ENCODE results near the gene MTCL1.

The MTCL1 gene

GRCh38 chr18:8709248-8710059, 4.1 kb downstream of the MTCL1 start:
- no peak for TF ChIP-seq CTCF (IDR thresholded peaks at IDR 0.05)
- H3K27ac ChIP-seq, result no peak overlapping the region
- no peak for DNase-seq (ENCODE audit: low spot score)
- H3K4me3 ChIP-seq, result no peak overlapping the region

GRCh38 chr18:8711736-8712135, 6.4 kb downstream of the MTCL1 start:
- no peak for DNase-seq (ENCODE audit: low spot score)
- no peak overlapping the region for H3K27ac ChIP-seq
- no peak overlapping the region for H3K4me3 ChIP-seq
- TF ChIP-seq CTCF (IDR thresholded peaks at IDR 0.05), result no peak

GRCh38 chr18:8713691-8714090, 8.3 kb downstream of the MTCL1 start:
- no peak for TF ChIP-seq CTCF (IDR thresholded peaks at IDR 0.05)
- Histone ChIP-seq H3K4me3 (no peak overlapping the region), H3K27ac (no peak overlapping the region)
- DNase-seq (ENCODE audit: low spot score), result no peak

- no peak overlapping the region for H3K27ac ChIP-seq
- no peak overlapping the region for H3K4me3 ChIP-seq
- no peak for DNase-seq (ENCODE audit: low spot score)
- no peak for TF ChIP-seq CTCF (IDR thresholded peaks at IDR 0.05)
These were observed 10.2 kb downstream of the MTCL1 start for GRCh38 chr18:8715599-8715998.

GRCh38 chr18:8717011-8717770, 11.8 kb downstream of the MTCL1 start:
- H3K4me3 ChIP-seq, result no peak overlapping the region
- no peak for TF ChIP-seq CTCF (IDR thresholded peaks at IDR 0.05)
- DNase-seq (ENCODE audit: low spot score), result no peak
- H3K27ac ChIP-seq, result no peak overlapping the region

- H3K27ac ChIP-seq, result no peak overlapping the region
- no peak for TF ChIP-seq CTCF (IDR thresholded peaks at IDR 0.05)
- no peak overlapping the region for H3K4me3 ChIP-seq
- no peak for DNase-seq (ENCODE audit: low spot score)
These were observed 13.1 kb downstream of the MTCL1 start for GRCh38 chr18:8718401-8718913.

All from coronary artery (tissue), 2 donors.